ENCODE measurements around the gene MYL1. TPM values are rescaled to one million over a fixed set of nuclear protein-coding genes. Genes with fewer than 3 reads are reported as not detected.

Gene MYL1
- total RNA-seq, 1 donor from 2014 or later, result not detected

- no peak for DNase-seq (ENCODE audit: low read depth)
- Histone ChIP-seq H3K4me3 (ENCODE audit: low read depth, low read length) (no peak overlapping the region), H3K27me3 (ENCODE audit: control insufficient read depth, insufficient read depth, low read length) (peaks cover 2% of the 10 kb centered on the region), H3K36me3 (ENCODE audit: control insufficient read depth, insufficient read depth, low read length) (no peaks in the 10 kb centered on the region)
- no peak for TF ChIP-seq CTCF (IDR thresholded peaks at IDR 0.05; ENCODE audit: insufficient read depth, low read length, severe bottlenecking)
- no peak for FAIRE-seq
Observed at GRCh38 chr2:210286123-210286680, 28.8 kb downstream of the MYL1 start.

DNA sequence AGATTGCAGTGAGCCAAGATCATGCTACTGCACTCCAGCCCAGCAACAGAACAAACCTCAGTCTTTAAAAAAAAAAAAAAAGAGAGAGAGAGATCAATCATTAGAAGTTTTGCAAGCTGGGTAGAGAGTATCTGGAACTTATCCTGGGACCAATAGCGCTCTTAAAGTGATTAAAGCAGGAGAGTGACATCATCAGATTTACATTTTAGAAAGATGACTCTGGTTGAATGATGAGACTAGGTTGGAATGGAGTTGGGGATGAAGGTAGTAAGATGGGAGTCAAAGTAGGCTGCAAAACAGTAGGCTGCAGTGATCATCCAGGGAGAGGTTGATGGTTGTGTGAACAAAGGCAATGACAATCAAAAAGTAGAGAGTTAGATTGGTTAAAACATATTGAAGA is 37.8 kb downstream of the MYL1 start:
- DNase-seq (ENCODE audit: low read depth), result no peak

GRCh38 chr2:210271300-210271699 is 43.7 kb downstream of the MYL1 start:
- TF ChIP-seq CTCF (IDR thresholded peaks at IDR 0.05; ENCODE audit: insufficient read depth, low read length, severe bottlenecking), result no peak
- Histone ChIP-seq H3K36me3 (ENCODE audit: control insufficient read depth, insufficient read depth, low read length) (no peaks in the 10 kb centered on the region), H3K27me3 (ENCODE audit: control insufficient read depth, insufficient read depth, low read length) (peaks cover 1% of the 10 kb centered on the region), H3K4me3 (ENCODE audit: low read depth, low read length) (no peak overlapping the region)
- FAIRE-seq (no peak), DNase-seq (ENCODE audit: low read depth) (no peak)

More for the DNA sequence above, 37.8 kb downstream of the MYL1 start:
- TF ChIP-seq CTCF (IDR thresholded peaks at IDR 0.05; ENCODE audit: insufficient read depth, low read length, severe bottlenecking), result no peak
- FAIRE-seq, result no peak
- Histone ChIP-seq H3K27me3 (ENCODE audit: control insufficient read depth, insufficient read depth, low read length) (no peaks in the 10 kb centered on the region), H3K36me3 (ENCODE audit: control insufficient read depth, insufficient read depth, low read length) (no peaks in the 10 kb centered on the region), H3K4me3 (ENCODE audit: low read depth, low read length) (no peak overlapping the region)

- DNase-seq (ENCODE audit: low read depth) (no peak), FAIRE-seq (no peak)
- H3K27me3 ChIP-seq (ENCODE audit: control insufficient read depth, insufficient read depth, low read length), result peaks cover 1% of the 10 kb centered on the region
- no peak overlapping the region for H3K4me3 ChIP-seq (ENCODE audit: low read depth, low read length)
- no peaks in the 10 kb centered on the region for H3K36me3 ChIP-seq (ENCODE audit: control insufficient read depth, insufficient read depth, low read length)
- no peak for TF ChIP-seq CTCF (IDR thresholded peaks at IDR 0.05; ENCODE audit: insufficient read depth, low read length, severe bottlenecking)
Observed at GRCh38 chr2:210269148-210269547, 45.8 kb downstream of the MYL1 start.

DNA sequence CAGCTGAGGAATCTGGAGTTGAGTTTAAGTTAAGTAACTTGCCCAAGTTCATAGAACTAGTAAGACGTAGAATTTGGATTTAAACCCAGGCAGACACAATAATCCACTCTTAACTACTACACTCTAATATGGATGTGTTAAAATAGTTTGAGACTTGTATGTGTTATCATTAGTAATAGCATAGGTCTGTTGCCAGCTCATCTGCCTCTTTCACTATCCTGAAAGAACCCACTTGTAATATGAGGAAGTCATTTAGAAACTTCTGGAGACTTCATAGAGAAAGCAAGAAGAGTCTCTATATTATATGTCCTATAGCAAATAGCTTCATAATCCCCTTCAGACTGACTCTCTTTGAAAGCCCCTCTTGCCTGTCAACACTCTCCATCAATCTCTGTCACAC is 46.7 kb downstream of the MYL1 start:
- no peak for TF ChIP-seq CTCF (IDR thresholded peaks at IDR 0.05; ENCODE audit: insufficient read depth, low read length, severe bottlenecking)
- no peak for FAIRE-seq

GRCh38 chr2:210267698-210268097 is 47.3 kb downstream of the MYL1 start:
- Histone ChIP-seq H3K36me3 (ENCODE audit: control insufficient read depth, insufficient read depth, low read length) (no peaks in the 10 kb centered on the region), H3K4me3 (ENCODE audit: low read depth, low read length) (no peak overlapping the region), H3K27me3 (ENCODE audit: control insufficient read depth, insufficient read depth, low read length) (peaks cover 1% of the 10 kb centered on the region)
- DNase-seq (ENCODE audit: low read depth) (no peak), FAIRE-seq (no peak)
- no peak for TF ChIP-seq CTCF (IDR thresholded peaks at IDR 0.05; ENCODE audit: insufficient read depth, low read length, severe bottlenecking)

More for the DNA sequence above, 46.7 kb downstream of the MYL1 start:
- peaks cover 1% of the 10 kb centered on the region for H3K27me3 ChIP-seq (ENCODE audit: control insufficient read depth, insufficient read depth, low read length)
- H3K4me3 ChIP-seq (ENCODE audit: low read depth, low read length), result no peak overlapping the region
- no peaks in the 10 kb centered on the region for H3K36me3 ChIP-seq (ENCODE audit: control insufficient read depth, insufficient read depth, low read length)
- no peak for DNase-seq (ENCODE audit: low read depth)

All from bronchial epithelial cell (primary cell).